ENCODE data around the gene ELOVL2. TPM values are rescaled to one million over a fixed set of nuclear protein-coding genes. Genes with fewer than 3 reads are reported as not detected.

The ELOVL2 gene
- total and polyA plus RNA-seq, 2 donors (not counting 1 experiment from before 2014, with no cell fraction given) = not detected

GRCh38 chr6:10957414-10957886 is 86.7 kb downstream of the ELOVL2 start:
- 70% methylated on average over 4 of the region's 6 CpGs for WGBS (ENCODE audit: insufficient coverage)
- no peak overlapping the region for H3K9ac ChIP-seq (ENCODE audit: low read length)
- H3K4me2 ChIP-seq (replicated peaks; ENCODE audit: low read depth, low read length, poor library complexity, severe bottlenecking) = no peak overlapping the region
- Mint-ChIP-seq H3K27ac (no peak overlapping the region), H3K27me3 (peaks cover 25% of the 10 kb centered on the region), H3K4me3 (no peak overlapping the region), H3K9me3 (ENCODE audit: insufficient read depth) (no peaks in the 10 kb centered on the region), H3K4me1 (no peaks in the 10 kb centered on the region)
- intact Hi-C loops (cut with micrococcal nuclease) = no loop called here
- CTCF ChIA-PET = interaction anchor here (1.0 kb wide), 1 partner anchor 111 kb away, joined by 4 read pairs; no protein-coding TSS in a partner anchor
- no peak overlapping the region for H2AFZ ChIP-seq (ENCODE audit: insufficient read depth, low read depth, low read length, poor library complexity, severe bottlenecking)
- ATAC-seq (ENCODE audit: low read depth) (no peak), DNase-seq (no peak)
- no peak for TF ChIP-seq CTCF (IDR thresholded peaks at IDR 0.05)
- no peak for TF ChIP-seq EZH2 (IDR thresholded peaks at IDR 0.05; ENCODE audit: borderline replicate concordance, insufficient read depth, low read depth, low read length, poor library complexity, severe bottlenecking)
- no peaks in the 10 kb centered on the region for H3K79me2 ChIP-seq (ENCODE audit: control insufficient read depth, insufficient read depth, low read length)
- H3K9me3 ChIP-seq (ENCODE audit: control extremely low read depth in 1 of 3, control insufficient read depth in 2 of 3, insufficient read depth in 1 of 3, low read length in 2 of 3) = no peaks in the 10 kb centered on the region
- no peak overlapping the region for H3K27ac ChIP-seq (ENCODE audit: low read length in 2 of 2)
- H4K20me1 ChIP-seq (ENCODE audit: control insufficient read depth, insufficient read depth, low read length, poor library complexity, severe bottlenecking) = no peaks in the 10 kb centered on the region
- H3K4me1 ChIP-seq (ENCODE audit: control insufficient read depth in 2 of 2, insufficient read depth in 2 of 2, low read length in 2 of 2) = no peaks in the 10 kb centered on the region
- H3K36me3 ChIP-seq (replicated peaks in 1 of 2; ENCODE audit: control extremely low read depth in 1 of 2, control insufficient read depth in 1 of 2, extremely low read depth in 1 of 2, insufficient read depth in 2 of 2, low read length in 1 of 2) = no peaks in the 10 kb centered on the region
- H3K27me3 ChIP-seq (replicated peaks in 1 of 4; ENCODE audit: control extremely low read depth in 1 of 4, control insufficient read depth in 3 of 4, insufficient read depth in 4 of 4, low read length in 3 of 4) = no peaks in the 10 kb centered on the region
- H3K4me3 ChIP-seq (ENCODE audit: control extremely low read depth in 1 of 5, extremely low read depth in 1 of 5, insufficient read depth in 1 of 5, low read depth in 2 of 5, low read length in 4 of 5) = no peak overlapping the region
- POLR2A ChIA-PET = no interaction called here

- CTCF ChIA-PET = interaction anchor here (1.0 kb wide), 1 partner anchor 112 kb away, joined by 4 read pairs; no protein-coding TSS in a partner anchor
These were observed 87.3 kb downstream of the ELOVL2 start for GRCh38 chr6:10956776-10957175.

More at GRCh38 chr6:10956776-10957175, 87.3 kb downstream of the ELOVL2 start:
- Histone ChIP-seq H2AFZ (ENCODE audit: insufficient read depth, low read depth, low read length, poor library complexity, severe bottlenecking) (no peak overlapping the region), H3K9ac (ENCODE audit: low read length) (no peak overlapping the region), H3K27me3 (replicated peaks in 1 of 4; ENCODE audit: control extremely low read depth in 1 of 4, control insufficient read depth in 3 of 4, insufficient read depth in 4 of 4, low read length in 3 of 4) (no peaks in the 10 kb centered on the region), H3K79me2 (ENCODE audit: control insufficient read depth, insufficient read depth, low read length) (no peaks in the 10 kb centered on the region), H3K4me1 (ENCODE audit: control insufficient read depth in 2 of 2, insufficient read depth in 2 of 2, low read length in 2 of 2) (no peaks in the 10 kb centered on the region), H3K4me3 (ENCODE audit: control extremely low read depth in 1 of 5, extremely low read depth in 1 of 5, insufficient read depth in 1 of 5, low read depth in 2 of 5, low read length in 4 of 5) (no peak overlapping the region), H3K36me3 (replicated peaks in 1 of 2; ENCODE audit: control extremely low read depth in 1 of 2, control insufficient read depth in 1 of 2, extremely low read depth in 1 of 2, insufficient read depth in 2 of 2, low read length in 1 of 2) (no peaks in the 10 kb centered on the region), H3K27ac (ENCODE audit: low read length in 2 of 2) (no peak overlapping the region), H3K4me2 (replicated peaks; ENCODE audit: low read depth, low read length, poor library complexity, severe bottlenecking) (no peak overlapping the region), H3K9me3 (ENCODE audit: control extremely low read depth in 1 of 3, control insufficient read depth in 2 of 3, insufficient read depth in 1 of 3, low read length in 2 of 3) (no peaks in the 10 kb centered on the region), H4K20me1 (ENCODE audit: control insufficient read depth, insufficient read depth, low read length, poor library complexity, severe bottlenecking) (no peaks in the 10 kb centered on the region)
- Mint-ChIP-seq H3K4me1 (no peaks in the 10 kb centered on the region), H3K27me3 (peaks cover 28% of the 10 kb centered on the region), H3K27ac (no peak overlapping the region), H3K9me3 (ENCODE audit: insufficient read depth) (no peaks in the 10 kb centered on the region), H3K4me3 (no peak overlapping the region)
- POLR2A ChIA-PET = no interaction called here
- TF ChIP-seq CTCF (IDR thresholded peaks at IDR 0.05) (no peak), EZH2 (IDR thresholded peaks at IDR 0.05; ENCODE audit: borderline replicate concordance, insufficient read depth, low read depth, low read length, poor library complexity, severe bottlenecking) (no peak)
- DNase-seq = no peak
- no peak for ATAC-seq (ENCODE audit: low read depth)
- intact Hi-C loops (cut with micrococcal nuclease) = no loop called here

All from B cell (primary cell).